ENCODE results near the gene ST6GAL1. TPM values are rescaled to one million over a fixed set of nuclear protein-coding genes. Genes with fewer than 3 reads are reported as not detected.

The ST6GAL1 gene
- total and polyA plus RNA-seq, 2 of the 8 experiments (the other 6 are each of a cell fraction or from before 2014, with no cell fraction given), result 62.8 to 80.9 TPM

DNA sequence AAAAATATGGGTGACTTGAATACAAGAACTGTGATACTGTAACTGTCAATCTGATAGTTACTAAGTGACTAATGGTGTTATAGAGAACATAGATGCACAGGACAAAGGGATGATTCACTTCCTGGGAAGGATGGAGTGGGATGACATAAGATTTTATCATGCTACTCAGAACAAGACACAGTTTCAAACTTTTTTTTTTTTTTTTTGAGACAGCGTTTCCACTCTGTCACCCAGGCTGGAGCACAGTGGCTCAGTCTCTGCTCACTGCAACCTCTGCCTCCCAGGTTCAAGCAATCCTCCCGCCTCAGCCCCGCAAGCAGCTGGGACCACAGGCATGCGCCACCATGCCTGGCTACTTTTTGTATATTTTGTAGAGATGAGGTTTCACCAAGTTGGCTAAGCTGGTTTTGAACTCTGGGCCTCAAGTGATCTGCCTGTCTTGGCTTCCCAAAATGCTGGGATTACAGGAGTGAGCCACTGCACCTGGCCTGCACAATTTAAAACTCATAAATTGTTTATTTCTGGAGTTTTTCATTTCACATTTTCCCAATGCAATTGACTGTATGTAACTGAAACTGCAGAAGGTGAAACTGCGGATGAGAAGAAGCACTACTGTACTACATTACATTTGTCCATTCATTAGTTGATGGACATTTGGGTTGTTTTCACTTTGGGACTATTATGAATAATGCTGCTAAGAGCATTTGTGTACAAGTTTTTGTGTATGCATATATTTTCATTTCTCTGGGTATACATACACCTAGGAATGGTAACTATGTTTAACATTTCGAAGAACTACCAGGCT is 47.2 kb upstream of the ST6GAL1 start:
- H4K91ac ChIP-seq (replicated peaks; ENCODE audit: insufficient read length, low read length), result no peak overlapping the region
- ChIA-PET POLR2A (ENCODE audit: partially characterized antibody) (no interaction called here), CTCF (ENCODE audit: partially characterized antibody) (no interaction called here)
- DNase-seq (ENCODE audit: low read depth in 1 of 2, low spot score in 2 of 2) (no peak), FAIRE-seq (no peak)
- no peak overlapping the region for H2BK20ac ChIP-seq (ENCODE audit: low read length)
- H2BK5ac ChIP-seq (ENCODE audit: low read depth, low read length), result no peak overlapping the region
- H2BK12ac ChIP-seq (ENCODE audit: low read depth, low read length), result no peak overlapping the region
- no peaks in the 10 kb centered on the region for H3K36me3 ChIP-seq (ENCODE audit: control insufficient read depth in 2 of 4, insufficient read depth in 4 of 4, low read length in 3 of 4)
- no peak overlapping the region for H3K4me2 ChIP-seq (ENCODE audit: insufficient read depth in 1 of 2, low read depth in 2 of 2, low read length in 2 of 2)
- no peak overlapping the region for H3K14ac ChIP-seq (ENCODE audit: insufficient read length)
- H3K23ac ChIP-seq (ENCODE audit: insufficient read length), result no peak overlapping the region
- H3K27ac ChIP-seq (ENCODE audit: low read depth, low read length), result no peak overlapping the region
- WGBS, 2 experiments (ENCODE audit: extremely low coverage in 1 of 2, insufficient coverage in 1 of 2, insufficient read length in 1 of 2, insufficient replicate concordance in 2 of 2, low coverage in 1 of 2, low lambda C conversion rate in 2 of 2, missing lambda C conversion rate in 1 of 2), result 96% methylated on average over 6 of the region's 6 CpGs; no CpG with 5 or more reads in 1 of the 2 experiments
- no peak overlapping the region for H2BK120ac ChIP-seq (replicated peaks; ENCODE audit: low read depth, low read length)
- H3K4me3 ChIP-seq (ENCODE audit: extremely low read depth in 1 of 4, insufficient read depth in 2 of 4, low read depth in 3 of 4, low read length in 4 of 4), result no peak overlapping the region
- no peak overlapping the region for H3K56ac ChIP-seq (replicated peaks; ENCODE audit: insufficient read length, low read depth, low read length)
- H3K23me2 ChIP-seq (ENCODE audit: low read depth, low read length), result no peaks in the 10 kb centered on the region
- H2BK15ac ChIP-seq (ENCODE audit: low read length), result no peak overlapping the region
- H4K5ac ChIP-seq (ENCODE audit: insufficient read length, low read depth, low read length), result no peak overlapping the region
- no peak overlapping the region for H3K18ac ChIP-seq (ENCODE audit: extremely low read depth, low read length)
- no peak overlapping the region for H3K4ac ChIP-seq (replicated peaks; ENCODE audit: insufficient read length, low read depth, low read length)
- no peaks in the 10 kb centered on the region for H3K79me1 ChIP-seq (ENCODE audit: low read depth, low read length)
- H3K79me2 ChIP-seq (ENCODE audit: control insufficient read depth in 1 of 2, insufficient read depth in 2 of 2, low read length in 2 of 2), result no peaks in the 10 kb centered on the region
- no peak overlapping the region for H2AFZ ChIP-seq (ENCODE audit: low read length)
- H2AK5ac ChIP-seq (ENCODE audit: low read depth, low read length), result no peak overlapping the region
- H3K4me1 ChIP-seq (replicated peaks in 1 of 4; ENCODE audit: control insufficient read depth in 3 of 4, insufficient read depth in 4 of 4, low read length in 3 of 4), result peaks cover 0 to 13% (median 9%) of the 10 kb centered on the region in 4 experiments; a peak in 4 of 7 replicates
- H3K9ac ChIP-seq (replicated peaks in 1 of 4; ENCODE audit: extremely low read depth in 1 of 4, low read depth in 3 of 4, low read length in 3 of 4), result no peak overlapping the region
- no peaks in the 10 kb centered on the region; a peak in 1 of 4 replicates for H3K9me3 ChIP-seq (ENCODE audit: insufficient read depth in 2 of 2, low read depth in 1 of 2, low read length in 1 of 2)
- H4K8ac ChIP-seq (ENCODE audit: extremely low read depth, insufficient read depth, low read length), result no peak overlapping the region
- TF ChIP-seq TAF1 (IDR thresholded peaks at IDR 0.05; ENCODE audit: low read depth, low read length) (no peak), BCL11A (IDR thresholded peaks at IDR 0.05; ENCODE audit: low read depth in 2 of 2, low read length in 2 of 2) (no peak), CBX8 (IDR thresholded peaks at IDR 0.05; ENCODE audit: borderline replicate concordance, low read depth, low read length) (no peak), CREB1 (IDR thresholded peaks at IDR 0.05) (no peak), RXRA (IDR thresholded peaks at IDR 0.05; ENCODE audit: insufficient read depth, low read depth, low read length) (no peak), PHF8 (conservative IDR thresholded peaks at IDR 0.05; ENCODE audit: low read depth, low read length) (no peak)
- TF ChIP-seq, protein P1, sequence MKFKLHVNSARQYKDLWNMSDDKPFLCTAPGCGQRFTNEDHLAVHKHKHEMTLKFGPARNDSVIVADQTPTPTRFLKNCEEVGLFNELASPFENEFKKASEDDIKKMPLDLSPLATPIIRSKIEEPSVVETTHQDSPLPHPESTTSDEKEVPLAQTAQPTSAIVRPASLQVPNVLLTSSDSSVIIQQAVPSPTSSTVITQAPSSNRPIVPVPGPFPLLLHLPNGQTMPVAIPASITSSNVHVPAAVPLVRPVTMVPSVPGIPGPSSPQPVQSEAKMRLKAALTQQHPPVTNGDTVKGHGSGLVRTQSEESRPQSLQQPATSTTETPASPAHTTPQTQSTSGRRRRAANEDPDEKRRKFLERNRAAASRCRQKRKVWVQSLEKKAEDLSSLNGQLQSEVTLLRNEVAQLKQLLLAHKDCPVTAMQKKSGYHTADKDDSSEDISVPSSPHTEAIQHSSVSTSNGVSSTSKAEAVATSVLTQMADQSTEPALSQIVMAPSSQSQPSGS (IDR thresholded peaks at IDR 0.05; ENCODE audit: low read length), result no peak
- H3K27me3 ChIP-seq (replicated peaks in 1 of 4; ENCODE audit: control insufficient read depth in 3 of 4, extremely low read depth in 1 of 4, insufficient read depth in 3 of 4, low read length in 3 of 4), result no peaks in the 10 kb centered on the region
- H4K20me1 ChIP-seq (replicated peaks in 1 of 2; ENCODE audit: control insufficient read depth in 1 of 2, insufficient read depth in 2 of 2, low read length in 2 of 2), result no peaks in the 10 kb centered on the region

All from H1 (cell line).